HepG2 (cell line): Measurements from ENCODE around the gene CNTROB. TPM values are rescaled to one million over a fixed set of nuclear protein-coding genes. Genes with fewer than 3 reads are reported as not detected.

Source experiments
- ARID2 ChIP-seq: sonication (generic); formaldehyde crosslinking; IDR thresholded peaks from 2 replicates; pipeline ENCODE4 v1.8.1; 2022; ENCODE audit warnings: mild to moderate bottlenecking, missing genetic modification reagents, borderline replicate concordance
- CBX2 ChIP-seq, 2 experiments: fragments of 200-600 bp in 1 of 2; sonication (generic); formaldehyde crosslinking in 1 of 2; IDR thresholded peaks; 2 replicates each; pipeline versions ENCODE4 v1.7.0 to v1.8.1; 2018 to 2022; ENCODE audit warnings: low read depth in 2 of 2, low read length in 1 of 2, mild to moderate bottlenecking in 1 of 2, missing genetic modification reagents in 1 of 2
- EED ChIP-seq: sonication (generic); formaldehyde crosslinking; IDR thresholded peaks from 2 replicates; pipeline ENCODE4 v1.5.0; 2020; ENCODE audit warnings: mild to moderate bottlenecking, missing genetic modification reagents
- GATAD2A ChIP-seq: IDR thresholded peaks from 2 replicates; pipeline ENCODE4 v1.6.1; 2016
- GRHL1 ChIP-seq: sonication (generic); formaldehyde crosslinking; conservative IDR thresholded peaks from 2 replicates; pipeline ENCODE4 v1.8.0; 2022; ENCODE audit warnings: missing genetic modification reagents
- HOXD1 ChIP-seq: sonication (generic); formaldehyde crosslinking; IDR thresholded peaks from 2 replicates; pipeline ENCODE4 v1.5.0; 2020; ENCODE audit warnings: missing genetic modification reagents
- LBX2 ChIP-seq: sonication (generic); formaldehyde crosslinking; IDR thresholded peaks from 2 replicates; pipeline ENCODE4 v1.5.0; 2020; ENCODE audit warnings: missing genetic modification reagents, mild to moderate bottlenecking, borderline replicate concordance
- NR2F6 ChIP-seq, 2 experiments: IDR thresholded peaks; 2 replicates each; pipeline ENCODE4 v1.6.1; 2016; ENCODE audit warnings: antibody characterized with exemption in 1 of 2, mild to moderate bottlenecking in 1 of 2
- RCOR2 ChIP-seq: IDR thresholded peaks from 2 replicates; pipeline ENCODE4 v1.6.1; 2016; ENCODE audit warnings: missing biosample characterization, missing genetic modification reagents
- RXRA ChIP-seq: sonication (generic); formaldehyde crosslinking; IDR thresholded peaks from 2 replicates; pipeline ENCODE4 v1.5.1; 2020; ENCODE audit warnings: missing genetic modification reagents
- SMAD9 ChIP-seq: sonication (generic); formaldehyde crosslinking; IDR thresholded peaks from 2 replicates; pipeline ENCODE4 v1.5.1; 2020; ENCODE audit warnings: mild to moderate bottlenecking, missing genetic modification reagents
- ZBTB38 ChIP-seq: sonication (generic); formaldehyde crosslinking; IDR thresholded peaks from 2 replicates; pipeline ENCODE4 v1.5.1; 2020; ENCODE audit warnings: mild to moderate bottlenecking, missing genetic modification reagents
- ZBTB40 ChIP-seq, 2 experiments: fragments of 450-650 bp in 1 of 2; sonication (generic) in 1 of 2; formaldehyde crosslinking in 1 of 2; IDR thresholded peaks; 2 replicates each; pipeline versions ENCODE4 v1.6.1 to v1.8.0; 2016 to 2022; ENCODE audit warnings: antibody characterized with exemption in 1 of 2, mild to moderate bottlenecking in 1 of 2, missing genetic modification reagents in 1 of 2
- ZFP1 ChIP-seq: IDR thresholded peaks from 2 replicates; pipeline ENCODE4 v1.6.1; 2016
- ZNF354B ChIP-seq: sonication (generic); formaldehyde crosslinking; IDR thresholded peaks from 2 replicates; pipeline ENCODE4 v1.8.0; 2022; ENCODE audit warnings: mild to moderate bottlenecking, missing genetic modification reagents
- polyA plus RNA-seq, 8 experiments: library from polyadenylated mRNA; depleted of rRNA in 3 of 8; stranded (reverse) in 7 of 8; unstranded in 1 of 8; fragments of >200 nt; fragmentation: Illumina TruSeq in 4 of 8; extraction: Trizol in 4 of 8; gene quantifications; 2 replicates each; pipeline versions ENCODE4 v1.2.1 to v1.2.3, GENCODE V29; 2011 to 2016; ENCODE audit warnings: low read depth in 4 of 8, missing spikeins in 1 of 8, mixed read lengths in 1 of 8; ENCODE audit not compliant: insufficient read depth in 1 of 8
- total RNA-seq, 5 experiments: library from RNA; depleted of rRNA; stranded (reverse); fragments of >200 nt; fragmentation: Illumina TruSeq; extraction: Trizol; gene quantifications; 2 replicates each; pipeline ENCODE4 v1.2.3, GENCODE V29; 2016; ENCODE audit warnings: low read depth in 1 of 5
- TF ChIP-seq, protein P1 (sequence below): IDR thresholded peaks from 2 replicates; pipeline ENCODE4 v1.6.1; 2016; ENCODE audit warnings: mild to moderate bottlenecking, missing biosample characterization, missing genetic modification reagents
- TF ChIP-seq, protein P2 (sequence below): sonication (generic); formaldehyde crosslinking; IDR thresholded peaks from 2 replicates; pipeline ENCODE4 v1.5.0; 2020; ENCODE audit warnings: missing genetic modification reagents

The CNTROB gene
- total and polyA plus RNA-seq, 2 of the 13 experiments (the other 11 are each of a cell fraction or from before 2014, with no cell fraction given), result 21.2 to 24.1 TPM

- TF ChIP-seq RXRA (CRISPR knock-in tag) (peak; percentile 94), ZBTB40 (IDR thresholded peaks at IDR 0.05) (no peak), ZBTB40 (CRISPR knock-in tag; IDR thresholded peaks at IDR 0.05) (no peak), GATAD2A (peak; percentile 56), RCOR2 (CRISPR knock-in tag) (no peak), ZNF354B (CRISPR knock-in tag) (no peak), ZFP1 (no peak), ZBTB38 (no peak), LBX2 (no peak), SMAD9 (CRISPR knock-in tag) (no peak), HOXD1 (CRISPR knock-in tag) (no peak), CBX2 (IDR thresholded peaks at IDR 0.05; ENCODE audit: low read depth, low read length) (no peak), CBX2 (CRISPR knock-in tag; IDR thresholded peaks at IDR 0.05; ENCODE audit: low read depth) (no peak), NR2F6 (IDR thresholded peaks at IDR 0.05) (peak; percentile 68), NR2F6 (CRISPR knock-in tag; IDR thresholded peaks at IDR 0.05) (peak; percentile 78), ARID2 (CRISPR knock-in tag) (no peak), GRHL1 (CRISPR knock-in tag) (no peak), EED (CRISPR knock-in tag) (no peak)
- TF ChIP-seq, protein P1, sequence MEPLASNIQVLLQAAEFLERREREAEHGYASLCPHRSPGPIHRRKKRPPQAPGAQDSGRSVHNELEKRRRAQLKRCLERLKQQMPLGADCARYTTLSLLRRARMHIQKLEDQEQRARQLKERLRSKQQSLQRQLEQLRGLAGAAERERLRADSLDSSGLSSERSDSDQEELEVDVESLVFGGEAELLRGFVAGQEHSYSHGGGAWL, result no peak
- TF ChIP-seq, protein P2, sequence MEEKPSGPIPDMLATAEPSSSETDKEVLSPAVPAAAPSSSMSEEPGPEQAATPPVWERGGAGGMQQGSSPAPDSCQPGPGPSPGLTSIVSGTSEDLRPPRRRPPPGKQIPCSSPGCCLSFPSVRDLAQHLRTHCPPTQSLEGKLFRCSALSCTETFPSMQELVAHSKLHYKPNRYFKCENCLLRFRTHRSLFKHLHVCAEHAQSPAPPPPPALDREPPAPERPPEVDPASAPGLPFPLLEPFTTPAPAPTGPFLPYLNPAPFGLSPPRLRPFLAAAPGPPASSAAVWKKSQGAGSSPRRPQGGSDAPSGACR (CRISPR knock-in tag), result no peak
These were observed 42.6 kb upstream of the CNTROB start (continued) for GRCh38 chr17:7889166-7889955.
